Adipocyte (in vitro differentiated cells): ENCODE data around the gene CD59.
"Not testable (repeated sequence)": the region's sequence is repeated elsewhere in the genome, so short reads cannot be mapped to it uniquely, and the experiment has no call there.

Experiments
- DNase-seq: peaks from one replicate; pipeline ENCODE4 v3.0.0-alpha.2; 2015; ENCODE audit warnings: low read depth
- H3K27me3 ChIP-seq: replicated peaks from 2 replicates; pipeline ENCODE4 v1.7.0; 2013; ENCODE audit warnings: mild to moderate bottlenecking, low read length, moderate library complexity; ENCODE audit not compliant: control insufficient read depth, insufficient read depth
- H3K36me3 ChIP-seq: 2 replicates; pipeline ENCODE4 v1.7.0; 2013; ENCODE audit warnings: low read length, mild to moderate bottlenecking, moderate library complexity; ENCODE audit not compliant: control insufficient read depth, insufficient read depth, severe bottlenecking
- H3K4me1 ChIP-seq: 2 replicates; pipeline ENCODE4 v1.7.0; 2013; ENCODE audit warnings: mild to moderate bottlenecking, low read length, moderate library complexity; ENCODE audit not compliant: control insufficient read depth, insufficient read depth
- H3K4me3 ChIP-seq: 2 replicates; pipeline ENCODE4 v1.7.0; 2013; ENCODE audit warnings: mild to moderate bottlenecking, low read length, moderate library complexity
- H3K9ac ChIP-seq: 2 replicates; pipeline ENCODE4 v1.7.0; 2013; ENCODE audit warnings: mild to moderate bottlenecking, low read length, moderate library complexity
- H3K9me3 ChIP-seq: 2 replicates; pipeline ENCODE4 v1.7.0; 2013; ENCODE audit warnings: mild to moderate bottlenecking, low read length, moderate library complexity; ENCODE audit not compliant: control insufficient read depth

The CD59 gene

GRCh38 chr11:33690290-33691065 is 45.7 kb downstream of the CD59 start:
- H3K27me3 ChIP-seq, result no peaks in the 10 kb centered on the region
- peaks cover 57% of the 10 kb centered on the region for H3K4me1 ChIP-seq
- H3K9me3 ChIP-seq, result no peaks in the 10 kb centered on the region
- H3K4me3 ChIP-seq, result peak overlapping the region; percentile 62
- no peaks in the 10 kb centered on the region for H3K36me3 ChIP-seq
- peak; percentile 80 for DNase-seq
- H3K9ac ChIP-seq, result peak overlapping the region; percentile 79

- no peaks in the 10 kb centered on the region for H3K27me3 ChIP-seq
- H3K9ac ChIP-seq, result peak overlapping the region; percentile 79
- no peak for DNase-seq
- H3K4me3 ChIP-seq, result peak overlapping the region; percentile 38
- H3K4me1 ChIP-seq, result peaks cover 53% of the 10 kb centered on the region
- H3K36me3 ChIP-seq, result no peaks in the 10 kb centered on the region
- no peaks in the 10 kb centered on the region for H3K9me3 ChIP-seq
These were observed 46.7 kb downstream of the CD59 start for GRCh38 chr11:33689501-33689900.

- Histone ChIP-seq H3K27me3 (no peaks in the 10 kb centered on the region), H3K4me1 (peaks cover 57% of the 10 kb centered on the region), H3K36me3 (no peaks in the 10 kb centered on the region), H3K9ac (peak overlapping the region; percentile 79), H3K9me3 (no peaks in the 10 kb centered on the region), H3K4me3 (no peak overlapping the region)
- no peak for DNase-seq
These were observed 47.1 kb downstream of the CD59 start for GRCh38 chr11:33689085-33689484.

- Histone ChIP-seq H3K27me3 (no peaks in the 10 kb centered on the region), H3K9ac (peak overlapping the region; percentile 79), H3K36me3 (no peaks in the 10 kb centered on the region), H3K9me3 (no peaks in the 10 kb centered on the region), H3K4me3 (no peak overlapping the region), H3K4me1 (peaks cover 50% of the 10 kb centered on the region)
- DNase-seq, result peak; percentile 86
These were observed 48.3 kb downstream of the CD59 start for GRCh38 chr11:33687733-33688479.

- H3K36me3 ChIP-seq, result no peaks in the 10 kb centered on the region
- H3K4me3 ChIP-seq, result no peak overlapping the region
- no peak overlapping the region for H3K9ac ChIP-seq
- no peaks in the 10 kb centered on the region for H3K9me3 ChIP-seq
- H3K4me1 ChIP-seq, result peaks cover 22% of the 10 kb centered on the region
- no peak for DNase-seq
- H3K27me3 ChIP-seq, result no peaks in the 10 kb centered on the region
These were observed 51.1 kb downstream of the CD59 start for GRCh38 chr11:33685082-33685481.

- H3K9ac ChIP-seq, result no peak overlapping the region
- H3K27me3 ChIP-seq, result no peaks in the 10 kb centered on the region
- H3K4me1 ChIP-seq, result peaks cover 13% of the 10 kb centered on the region
- H3K4me3 ChIP-seq, result no peak overlapping the region
- no peak for DNase-seq
- H3K9me3 ChIP-seq, result no peaks in the 10 kb centered on the region
- no peaks in the 10 kb centered on the region for H3K36me3 ChIP-seq
These were observed 52.1 kb downstream of the CD59 start for GRCh38 chr11:33684003-33684706.

GRCh38 chr11:33682446-33682845 is 53.8 kb downstream of the CD59 start:
- no peak for DNase-seq
- no peak overlapping the region for H3K9ac ChIP-seq
- H3K36me3 ChIP-seq, result no peaks in the 10 kb centered on the region
- H3K4me1 ChIP-seq, result peaks cover 11% of the 10 kb centered on the region
- no peak overlapping the region for H3K4me3 ChIP-seq
- no peaks in the 10 kb centered on the region for H3K9me3 ChIP-seq
- H3K27me3 ChIP-seq, result no peaks in the 10 kb centered on the region

- Histone ChIP-seq H3K9me3 (no peaks in the 10 kb centered on the region), H3K4me1 (peaks cover 11% of the 10 kb centered on the region), H3K36me3 (no peaks in the 10 kb centered on the region), H3K9ac (no peak overlapping the region), H3K27me3 (no peaks in the 10 kb centered on the region), H3K4me3 (no peak overlapping the region)
- no peak for DNase-seq
These were observed 54.2 kb downstream of the CD59 start for GRCh38 chr11:33682019-33682418.

- not testable (repeated sequence) for H3K27me3 ChIP-seq, H3K4me3 ChIP-seq, H3K4me1 ChIP-seq, H3K36me3 ChIP-seq, H3K9ac ChIP-seq, DNase-seq, H3K9me3 ChIP-seq
These were observed 57.6 kb downstream of the CD59 start for GRCh38 chr11:33678616-33679015.

- DNase-seq, result peak; percentile 24
- Histone ChIP-seq H3K9ac (no peak overlapping the region), H3K27me3 (no peaks in the 10 kb centered on the region), H3K4me3 (no peak overlapping the region), H3K4me1 (peaks cover 21% of the 10 kb centered on the region), H3K9me3 (no peaks in the 10 kb centered on the region), H3K36me3 (no peaks in the 10 kb centered on the region)
These were observed 62.0 kb downstream of the CD59 start for GRCh38 chr11:33674035-33674814.
